OCI-LY3 (cell line): ENCODE measurements around the gene HSPA8.
"Not testable (repeated sequence)": the region's sequence is repeated elsewhere in the genome, so short reads cannot be mapped to it uniquely, and the experiment has no call there.

ENCODE experiments used
- H2AFZ ChIP-seq: fragments of 200-600, 300-600 bp; shearing (Covaris generic); 2 replicates; pipeline ENCODE4 v1.6.0; 2014; ENCODE audit warnings: antibody characterized with exemption, low read depth, low read length
- H3K27ac ChIP-seq: fragments of 200-600, 300-600 bp; sonication (generic); 2 replicates; pipeline ENCODE4 v1.5.1; 2014; ENCODE audit warnings: mild to moderate bottlenecking, low read length, moderate library complexity, mixed read lengths
- H3K27me3 ChIP-seq: fragments of 200-600, 300-600 bp; sonication (generic); 2 replicates; pipeline ENCODE4 v1.6.1; 2014; ENCODE audit warnings: low read depth, low read length, mixed read lengths
- H3K36me3 ChIP-seq: fragments of 200-600, 300-600 bp; sonication (generic); replicated peaks from 2 replicates; pipeline ENCODE3; 2014; ENCODE audit warnings: low read depth, low read length, mixed read lengths
- H3K4me1 ChIP-seq: fragments of 300-600, 200-600 bp; sonication (generic); 2 replicates; pipeline ENCODE4 v1.6.1; 2014; ENCODE audit warnings: low read length, mixed read lengths
- H3K4me2 ChIP-seq: fragments of 200-600, 300-600 bp; sonication (generic); 2 replicates; pipeline ENCODE4 v1.6.1; 2014; ENCODE audit warnings: low read length, mixed read lengths
- H3K4me3 ChIP-seq: fragments of 300-600, 200-600 bp; sonication (generic); 2 replicates; pipeline ENCODE4 v1.5.1; 2014; ENCODE audit warnings: antibody characterized with exemption, mild to moderate bottlenecking, low read length, moderate library complexity
- H3K79me2 ChIP-seq: fragments of 300-600, 200-600 bp; shearing (Covaris generic); 2 replicates; pipeline ENCODE4 v1.6.1; 2014; ENCODE audit warnings: mild to moderate bottlenecking, low read length, mixed read lengths
- H3K9ac ChIP-seq: fragments of 300-600, 200-600 bp; shearing (Covaris generic); 2 replicates; pipeline ENCODE4 v1.6.0; 2014; ENCODE audit warnings: mild to moderate bottlenecking, low read length, moderate library complexity
- H3K9me3 ChIP-seq: fragments of 200-600, 300-600 bp; shearing (Covaris generic); 2 replicates; pipeline ENCODE4 v1.6.1; 2014; ENCODE audit warnings: low read length, mixed read lengths; ENCODE audit not compliant: insufficient read depth
- H4K20me1 ChIP-seq: fragments of 200-600, 300-600 bp; sonication (generic); 2 replicates; pipeline ENCODE4 v1.6.1; 2016; ENCODE audit warnings: low read length, mixed read lengths; ENCODE audit not compliant: insufficient read depth
- CTCF ChIP-seq: fragments of 200-600, 300-600 bp; sonication (generic); IDR thresholded peaks from 2 replicates; pipeline ENCODE4 v1.5.1; 2014; ENCODE audit warnings: antibody characterized with exemption, low read length, low read depth
- EZH2phosphoT487 ChIP-seq: fragments of 200-600 bp; shearing (Covaris generic); IDR thresholded peaks from 2 replicates; pipeline ENCODE4 v1.6.1; 2018; ENCODE audit warnings: antibody characterized with exemption, mixed run types, low read depth

The HSPA8 gene

GRCh38 chr11:123093739-123094138 is 31.8 kb upstream of the HSPA8 start:
- no peak for TF ChIP-seq EZH2phosphoT487
- Histone ChIP-seq H3K36me3 (no peaks in the 10 kb centered on the region), H3K4me1 (no peaks in the 10 kb centered on the region), H3K79me2 (no peaks in the 10 kb centered on the region), H3K9me3 (no peaks in the 10 kb centered on the region), H4K20me1 (no peaks in the 10 kb centered on the region), H2AFZ (no peak overlapping the region), H3K9ac (no peak overlapping the region), H3K4me2 (no peak overlapping the region), H3K27me3 (peaks cover 9% of the 10 kb centered on the region; the same call in 1 of the 2 replicates), H3K4me3 (no peak overlapping the region), H3K27ac (no peak overlapping the region)

- Histone ChIP-seq H3K9ac (no peak overlapping the region), H3K4me3 (no peak overlapping the region), H2AFZ (no peak overlapping the region), H3K4me2 (no peak overlapping the region), H3K79me2 (no peaks in the 10 kb centered on the region), H3K27me3 (0 out of 2 replicates have a peak, but pooled peaks cover 2% of the 10 kb centered on the region), H3K36me3 (no peaks in the 10 kb centered on the region), H3K9me3 (no peaks in the 10 kb centered on the region), H4K20me1 (no peaks in the 10 kb centered on the region), H3K27ac (no peak overlapping the region), H3K4me1 (no peaks in the 10 kb centered on the region)
- no peak for TF ChIP-seq EZH2phosphoT487
Measured at GRCh38 chr11:123091506-123091905, 29.6 kb upstream of the HSPA8 start.

GRCh38 chr11:123090168-123090567 is 28.2 kb upstream of the HSPA8 start:
- H3K4me2 ChIP-seq, H3K4me3 ChIP-seq, H3K36me3 ChIP-seq, H3K27ac ChIP-seq, H3K9me3 ChIP-seq, H3K9ac ChIP-seq, H3K4me1 ChIP-seq, H3K27me3 ChIP-seq, H2AFZ ChIP-seq, H3K79me2 ChIP-seq, H4K20me1 ChIP-seq: not testable (repeated sequence)

- H3K9me3 ChIP-seq, H3K36me3 ChIP-seq, H4K20me1 ChIP-seq, H2AFZ ChIP-seq, H3K9ac ChIP-seq, H3K79me2 ChIP-seq, H3K4me3 ChIP-seq, H3K4me1 ChIP-seq, H3K4me2 ChIP-seq, H3K27ac ChIP-seq, H3K27me3 ChIP-seq: not testable (repeated sequence)
Measured at GRCh38 chr11:123088896-123089295, 27.0 kb upstream of the HSPA8 start.

- not testable (repeated sequence) for H3K36me3 ChIP-seq, H3K79me2 ChIP-seq, H2AFZ ChIP-seq, H3K4me1 ChIP-seq, H4K20me1 ChIP-seq, H3K9ac ChIP-seq, H3K27ac ChIP-seq, H3K4me3 ChIP-seq, H3K9me3 ChIP-seq, H3K4me2 ChIP-seq
- peaks cover 10% of the 10 kb centered on the region; the same call in 1 of the 2 replicates for H3K27me3 ChIP-seq
Measured at GRCh38 chr11:123087657-123088056, 25.7 kb upstream of the HSPA8 start.

- no peak overlapping the region for H3K9ac ChIP-seq
- H4K20me1 ChIP-seq, result no peaks in the 10 kb centered on the region
- H3K4me1 ChIP-seq, result no peaks in the 10 kb centered on the region
- H3K4me3 ChIP-seq, result no peak overlapping the region
- no peak overlapping the region for H2AFZ ChIP-seq
- no peak overlapping the region for H3K4me2 ChIP-seq
- TF ChIP-seq EZH2phosphoT487 (no peak), CTCF (no peak)
- H3K9me3 ChIP-seq, result no peaks in the 10 kb centered on the region
- H3K79me2 ChIP-seq, result no peaks in the 10 kb centered on the region
- no peak overlapping the region for H3K27ac ChIP-seq
- H3K27me3 ChIP-seq, result peaks cover 10% of the 10 kb centered on the region; the same call in 1 of the 2 replicates
- no peaks in the 10 kb centered on the region for H3K36me3 ChIP-seq
Measured at GRCh38 chr11:123086305-123086704, 24.4 kb upstream of the HSPA8 start.
